Activated T-cell treated with anti-CD3 and anti-CD28 coated beads, Interleukin-2, amount 50 U/mL, for 24 hours (primary cell): ENCODE measurements around the gene C1QTNF12.

Experiments used
- DNase-seq: peaks from one replicate; pipeline ENCODE4 v3.0.0-alpha.2; 2020
- H3K27ac Mint-ChIP-seq: 2 replicates; pipeline ENCODE4 v1.8.0; 2020; ENCODE audit warnings: mild to moderate bottlenecking, mixed read lengths
- H3K27me3 Mint-ChIP-seq: 2 replicates; pipeline ENCODE4 v1.8.0; 2020; ENCODE audit warnings: mixed read lengths
- H3K36me3 Mint-ChIP-seq: 2 replicates; pipeline ENCODE4 v1.8.0; 2020; ENCODE audit warnings: low read depth, mixed read lengths
- H3K4me1 Mint-ChIP-seq: 2 replicates; pipeline ENCODE4 v1.8.0; 2020; ENCODE audit warnings: low read depth, mixed read lengths
- H3K4me3 Mint-ChIP-seq: 2 replicates; pipeline ENCODE4 v1.8.0; 2020; ENCODE audit warnings: mild to moderate bottlenecking, moderate library complexity, mixed read lengths
- H3K9me3 Mint-ChIP-seq: 2 replicates; pipeline ENCODE4 v1.8.0; 2020; ENCODE audit warnings: mixed read lengths

C1QTNF12 gene

DNA sequence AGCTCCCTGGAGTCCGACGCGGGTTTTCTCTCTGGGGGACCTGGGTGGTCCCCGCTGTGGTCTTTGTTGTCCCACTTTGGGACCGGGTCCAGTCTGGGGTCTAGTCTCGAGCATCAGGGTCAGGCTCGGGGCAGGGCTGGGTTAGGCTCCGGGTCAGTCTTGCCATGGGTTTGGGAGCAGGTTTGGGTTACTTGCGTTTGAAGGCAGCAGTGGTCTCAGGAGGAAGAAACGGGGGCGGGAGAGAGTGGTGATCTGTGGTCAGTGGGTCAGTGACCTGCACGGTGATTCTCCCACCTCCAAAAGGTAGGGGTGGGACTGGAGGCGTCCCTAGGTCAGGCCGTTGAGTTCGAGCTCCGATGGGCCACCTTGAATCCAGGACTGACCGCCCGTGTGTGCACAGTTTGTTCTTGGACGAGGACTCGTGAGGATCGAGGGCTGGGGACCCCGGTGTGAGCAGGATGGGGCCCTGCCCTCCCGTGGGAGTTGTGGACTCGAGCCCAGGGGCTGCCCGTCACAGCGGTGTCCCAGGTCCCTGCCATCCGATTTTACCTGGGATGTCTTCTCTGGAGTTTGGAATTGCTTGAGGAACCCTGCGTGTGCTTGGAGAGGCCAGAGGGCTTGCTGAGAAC lies 12.2 kb downstream of the C1QTNF12 start:
- H3K27me3 Mint-ChIP-seq: no peaks in the 10 kb centered on the region
- no peaks in the 10 kb centered on the region for H3K9me3 Mint-ChIP-seq
- peak overlapping the region; percentile 73 for H3K4me3 Mint-ChIP-seq
- no peak for DNase-seq
- H3K36me3 Mint-ChIP-seq: peaks cover 41% of the 10 kb centered on the region
- peaks cover 33% of the 10 kb centered on the region for H3K4me1 Mint-ChIP-seq
- H3K27ac Mint-ChIP-seq: peak overlapping the region; percentile 91

DNA sequence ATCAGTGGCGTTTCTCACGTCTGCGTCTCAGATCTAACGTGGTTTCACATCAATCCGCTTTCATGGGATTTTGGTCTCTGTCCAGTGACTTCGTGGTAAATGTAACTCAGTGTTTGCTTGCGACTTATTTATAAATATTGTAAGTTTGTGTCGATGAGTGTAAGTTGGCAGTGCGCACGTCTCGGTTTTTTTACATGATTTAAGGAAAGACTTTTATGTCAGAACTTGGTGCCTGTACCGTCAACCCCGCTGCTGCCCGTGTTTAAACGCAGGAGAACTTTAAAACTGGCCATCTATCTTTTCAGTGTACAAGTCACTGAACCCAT lies 13.0 kb downstream of the C1QTNF12 start:
- no peaks in the 10 kb centered on the region for H3K27me3 Mint-ChIP-seq
- H3K9me3 Mint-ChIP-seq: no peaks in the 10 kb centered on the region
- H3K27ac Mint-ChIP-seq: peak overlapping the region; percentile 91
- H3K4me1 Mint-ChIP-seq: peaks cover 37% of the 10 kb centered on the region
- no peak for DNase-seq
- H3K4me3 Mint-ChIP-seq: peak overlapping the region; percentile 73
- H3K36me3 Mint-ChIP-seq: peaks cover 48% of the 10 kb centered on the region

- no peak for DNase-seq
- Mint-ChIP-seq H3K4me3 (peak overlapping the region; percentile 74), H3K36me3 (peaks cover 53% of the 10 kb centered on the region), H3K4me1 (peaks cover 39% of the 10 kb centered on the region), H3K27ac (peak overlapping the region; percentile 91), H3K27me3 (no peaks in the 10 kb centered on the region), H3K9me3 (no peaks in the 10 kb centered on the region)
Measured at GRCh38 chr1:1232796-1233566, 13.5 kb downstream of the C1QTNF12 start.

DNA sequence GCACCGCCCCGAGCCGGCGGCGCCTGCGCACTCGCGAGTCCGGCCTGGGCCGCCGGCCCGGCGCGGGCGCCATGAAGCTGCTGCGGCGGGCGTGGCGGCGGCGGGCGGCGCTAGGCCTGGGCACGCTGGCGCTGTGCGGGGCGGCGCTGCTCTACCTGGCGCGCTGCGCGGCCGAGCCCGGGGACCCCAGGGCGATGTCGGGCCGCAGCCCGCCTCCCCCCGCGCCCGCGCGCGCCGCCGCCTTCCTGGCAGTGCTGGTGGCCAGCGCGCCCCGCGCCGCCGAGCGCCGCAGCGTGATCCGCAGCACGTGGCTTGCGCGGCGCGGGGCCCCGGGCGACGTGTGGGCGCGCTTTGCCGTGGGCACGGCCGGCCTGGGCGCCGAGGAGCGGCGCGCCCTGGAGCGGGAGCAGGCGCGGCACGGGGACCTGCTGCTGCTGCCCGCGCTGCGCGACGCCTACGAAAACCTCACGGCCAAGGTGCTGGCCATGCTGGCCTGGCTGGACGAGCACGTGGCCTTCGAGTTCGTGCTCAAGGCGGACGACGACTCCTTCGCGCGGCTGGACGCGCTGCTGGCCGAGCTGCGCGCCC lies 14.2 kb downstream of the C1QTNF12 start, which contains the start of gene B3GALT6:
TSS of gene B3GALT6 (plus strand) at position 30 of the 588 bp plus-strand sequence. CDS start at position 72, 42 bp downstream.
- Mint-ChIP-seq H3K36me3 (peaks cover 58% of the 10 kb centered on the region), H3K27me3 (no peaks in the 10 kb centered on the region), H3K4me3 (peak within 1 kb of the TSS; percentile 94), H3K4me1 (peaks cover 39% of the 10 kb centered on the region), H3K9me3 (no peaks in the 10 kb centered on the region), H3K27ac (peak within 1 kb of the TSS; percentile 94)
- no peak for DNase-seq

GRCh38 chr1:1231400-1232207 lies 14.9 kb downstream of the C1QTNF12 start, which contains the start of gene SDF4:
Gene SDF4, minus strand, starts transcription at chr1:1232001. Its CDS starts 3,229 bp downstream, at chr1:1228772.
- Mint-ChIP-seq H3K4me3 (peak within 1 kb of the TSS; percentile 94), H3K9me3 (no peaks in the 10 kb centered on the region), H3K27me3 (no peaks in the 10 kb centered on the region), H3K27ac (peak within 1 kb of the TSS; percentile 94), H3K4me1 (peaks cover 39% of the 10 kb centered on the region), H3K36me3 (peaks cover 62% of the 10 kb centered on the region)
- DNase-seq: peak; percentile 95

- H3K27me3 Mint-ChIP-seq: no peaks in the 10 kb centered on the region
- H3K9me3 Mint-ChIP-seq: no peaks in the 10 kb centered on the region
- H3K36me3 Mint-ChIP-seq: peaks cover 70% of the 10 kb centered on the region
- peak overlapping the region; percentile 94 for H3K27ac Mint-ChIP-seq
- H3K4me1 Mint-ChIP-seq: peaks cover 40% of the 10 kb centered on the region
- DNase-seq: no peak
- H3K4me3 Mint-ChIP-seq: peak overlapping the region; percentile 94
Measured at GRCh38 chr1:1230656-1231399, 15.7 kb downstream of the C1QTNF12 start.

GRCh38 chr1:1229770-1230169 lies 16.8 kb downstream of the C1QTNF12 start:
- peaks cover 45% of the 10 kb centered on the region for H3K4me1 Mint-ChIP-seq

GRCh38 chr1:1228596-1229321 lies 17.8 kb downstream of the C1QTNF12 start:
- H3K27me3 Mint-ChIP-seq: no peaks in the 10 kb centered on the region
- peaks cover 36% of the 10 kb centered on the region for H3K4me1 Mint-ChIP-seq
- H3K9me3 Mint-ChIP-seq: no peaks in the 10 kb centered on the region
- peak overlapping the region; percentile 40 for H3K27ac Mint-ChIP-seq
- no peak for DNase-seq
- H3K4me3 Mint-ChIP-seq: no peak overlapping the region
- peaks cover 73% of the 10 kb centered on the region for H3K36me3 Mint-ChIP-seq

More at GRCh38 chr1:1229770-1230169, 16.8 kb downstream of the C1QTNF12 start:
- peak overlapping the region; percentile 94 for H3K27ac Mint-ChIP-seq
- peaks cover 74% of the 10 kb centered on the region for H3K36me3 Mint-ChIP-seq
- H3K27me3 Mint-ChIP-seq: no peaks in the 10 kb centered on the region
- peak overlapping the region; percentile 94 for H3K4me3 Mint-ChIP-seq
- no peaks in the 10 kb centered on the region for H3K9me3 Mint-ChIP-seq
- no peak for DNase-seq

DNA sequence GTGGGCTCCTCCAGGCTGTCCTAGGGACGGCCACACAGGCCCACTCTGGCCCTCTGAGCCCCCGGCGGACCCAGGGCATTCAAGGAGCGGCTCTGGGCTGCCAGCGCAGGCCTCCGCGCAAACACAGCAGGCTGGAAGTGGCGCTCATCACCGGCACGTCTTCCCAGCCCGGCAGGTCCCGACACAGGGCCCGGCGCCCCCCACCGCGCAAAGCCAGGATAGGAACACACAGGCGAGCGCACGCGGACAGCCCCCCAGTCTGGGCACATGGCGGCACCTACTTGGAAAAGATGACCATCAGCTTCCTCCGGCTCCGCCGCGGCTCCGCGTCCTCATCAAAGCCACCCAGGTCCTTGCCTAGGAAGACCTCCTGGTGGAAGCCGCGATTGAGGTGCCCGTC lies 18.3 kb downstream of the C1QTNF12 start:
- DNase-seq: no peak
- peaks cover 32% of the 10 kb centered on the region for H3K4me1 Mint-ChIP-seq
- H3K4me3 Mint-ChIP-seq: no peak overlapping the region
- peaks cover 74% of the 10 kb centered on the region for H3K36me3 Mint-ChIP-seq
- H3K27me3 Mint-ChIP-seq: no peaks in the 10 kb centered on the region
- H3K9me3 Mint-ChIP-seq: no peaks in the 10 kb centered on the region
- peak overlapping the region; percentile 40 for H3K27ac Mint-ChIP-seq

GRCh38 chr1:1227386-1227785 lies 19.1 kb downstream of the C1QTNF12 start:
- Mint-ChIP-seq H3K27me3 (no peaks in the 10 kb centered on the region), H3K4me3 (no peak overlapping the region), H3K27ac (no peak overlapping the region), H3K36me3 (peaks cover 82% of the 10 kb centered on the region), H3K9me3 (no peaks in the 10 kb centered on the region), H3K4me1 (peaks cover 35% of the 10 kb centered on the region)
- DNase-seq: no peak

GRCh38 chr1:1226566-1227362 lies 19.8 kb downstream of the C1QTNF12 start:
- H3K4me1 Mint-ChIP-seq: peaks cover 35% of the 10 kb centered on the region
- peak overlapping the region; percentile 33 for H3K27ac Mint-ChIP-seq
- DNase-seq: no peak
- no peak overlapping the region for H3K4me3 Mint-ChIP-seq
- H3K36me3 Mint-ChIP-seq: peaks cover 85% of the 10 kb centered on the region
- no peaks in the 10 kb centered on the region for H3K9me3 Mint-ChIP-seq
- no peaks in the 10 kb centered on the region for H3K27me3 Mint-ChIP-seq

DNA sequence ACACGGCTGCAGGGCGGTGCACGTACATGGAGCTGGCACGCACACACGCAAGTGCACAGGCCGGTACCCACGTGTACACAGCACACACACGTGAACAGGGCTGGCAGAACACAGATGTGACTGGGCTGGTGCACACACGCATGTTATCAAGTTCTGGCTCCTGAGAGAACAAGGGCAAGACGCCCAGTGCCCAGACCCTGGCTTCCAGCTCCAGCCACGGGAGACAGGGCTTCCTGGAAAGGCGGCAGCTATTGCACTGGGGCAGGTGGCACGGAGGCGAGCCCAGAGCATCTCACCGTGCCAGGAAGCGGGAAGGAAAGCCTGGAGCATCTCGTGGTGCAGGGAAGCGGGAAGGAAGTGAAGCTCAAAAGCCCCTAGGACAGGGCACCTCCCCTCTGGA lies 20.6 kb downstream of the C1QTNF12 start:
- Mint-ChIP-seq H3K9me3 (no peaks in the 10 kb centered on the region), H3K27ac (peak overlapping the region; percentile 50)

More for the DNA sequence above, 20.6 kb downstream of the C1QTNF12 start:
- peaks cover 36% of the 10 kb centered on the region for H3K4me1 Mint-ChIP-seq
- peaks cover 85% of the 10 kb centered on the region for H3K36me3 Mint-ChIP-seq
- H3K4me3 Mint-ChIP-seq: no peak overlapping the region
- DNase-seq: no peak
- H3K27me3 Mint-ChIP-seq: no peaks in the 10 kb centered on the region
